Germinal center (tissue), 1 donor: ENCODE measurements around the gene SFXN2.
A peak's percentile ranks its signal among the peaks of the same experiment; 100 is the strongest.
"Not testable (repeated sequence)": the region's sequence is repeated elsewhere in the genome, so short reads cannot be mapped to it uniquely, and the experiment has no call there.

ENCODE experiments used
- DNase-seq: peaks from one replicate; pipeline ENCODE4 v3.0.0; 2012; ENCODE audit warnings: mixed read lengths, low spot score

The SFXN2 gene, protein sequence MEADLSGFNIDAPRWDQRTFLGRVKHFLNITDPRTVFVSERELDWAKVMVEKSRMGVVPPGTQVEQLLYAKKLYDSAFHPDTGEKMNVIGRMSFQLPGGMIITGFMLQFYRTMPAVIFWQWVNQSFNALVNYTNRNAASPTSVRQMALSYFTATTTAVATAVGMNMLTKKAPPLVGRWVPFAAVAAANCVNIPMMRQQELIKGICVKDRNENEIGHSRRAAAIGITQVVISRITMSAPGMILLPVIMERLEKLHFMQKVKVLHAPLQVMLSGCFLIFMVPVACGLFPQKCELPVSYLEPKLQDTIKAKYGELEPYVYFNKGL

DNA sequence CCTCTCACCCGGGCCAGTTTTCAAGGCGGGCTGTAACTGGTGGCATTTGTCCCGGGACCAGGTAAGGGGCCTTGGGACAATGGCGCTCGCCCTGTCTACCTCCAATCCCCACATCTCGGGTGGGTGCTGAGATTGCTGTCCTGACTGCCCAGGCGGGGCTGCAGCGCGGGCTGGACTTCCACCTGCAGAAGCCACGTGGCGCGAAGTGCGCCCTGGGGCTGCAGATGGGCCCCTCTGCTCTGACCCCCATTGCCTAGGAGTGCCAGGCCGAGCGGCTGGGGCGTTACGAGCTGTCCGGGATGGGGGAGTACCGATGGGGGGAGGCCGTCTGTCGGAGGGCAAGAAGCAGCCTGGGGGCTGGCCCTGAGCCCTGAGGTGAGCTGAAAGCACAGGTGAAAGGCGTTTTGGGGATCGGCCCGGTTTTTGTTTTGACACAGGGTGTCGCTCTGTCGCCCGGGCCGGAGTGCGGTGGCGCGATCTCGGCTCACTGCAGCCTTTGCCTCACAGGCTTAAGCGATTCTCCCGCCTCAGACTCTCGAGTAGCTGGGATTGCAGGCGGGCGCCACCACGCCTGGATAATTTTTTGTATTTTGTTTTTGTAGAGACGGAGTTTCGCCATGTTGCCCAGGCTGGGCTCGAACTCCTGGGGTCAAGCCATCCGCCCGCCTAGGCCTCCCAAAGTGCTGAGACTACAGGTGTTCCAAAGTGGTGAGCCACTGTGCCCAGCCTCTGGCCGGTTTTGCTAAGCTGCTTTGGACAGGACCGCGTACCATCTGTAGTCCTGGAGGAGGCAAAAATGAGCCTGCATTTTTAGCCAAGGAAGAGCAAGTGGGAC lies at the start of gene SFXN2:
SFXN2 (plus strand) TSS at position 16 of the 835 bp plus-strand sequence. CDS start 12,001 bp downstream, outside the sequence.
- DNase-seq, result peak; percentile 47

DNA sequence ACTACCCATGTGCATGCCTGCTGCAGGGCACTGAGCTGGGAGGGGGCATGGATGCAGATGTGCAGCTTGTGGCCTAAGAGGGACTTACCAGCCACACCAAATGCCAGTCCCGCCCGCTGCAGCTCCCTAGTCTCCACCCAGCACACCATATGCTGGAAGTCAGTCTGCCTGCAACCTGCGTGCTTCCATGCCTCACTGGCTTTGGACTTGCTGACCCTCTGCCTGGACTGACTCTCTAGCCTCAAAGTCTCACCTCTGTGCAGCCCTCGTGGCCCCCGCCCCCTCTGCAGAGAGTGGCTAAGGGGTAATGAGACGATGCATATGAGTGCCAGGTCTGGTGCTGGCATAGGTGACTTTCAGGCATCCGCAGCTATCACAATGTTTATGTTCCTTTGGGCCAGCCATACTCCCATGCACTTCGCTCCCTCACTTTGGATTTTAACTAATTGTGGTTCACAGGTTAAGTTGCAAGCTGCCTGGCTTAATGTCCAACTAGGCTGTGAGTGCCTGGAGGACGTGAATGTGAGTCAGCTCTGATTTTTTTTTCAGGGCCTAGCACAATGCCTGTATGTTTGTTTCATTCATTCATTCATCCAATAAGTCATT lies 48.4 kb upstream of the SFXN2 start:
- no peak for DNase-seq

DNA sequence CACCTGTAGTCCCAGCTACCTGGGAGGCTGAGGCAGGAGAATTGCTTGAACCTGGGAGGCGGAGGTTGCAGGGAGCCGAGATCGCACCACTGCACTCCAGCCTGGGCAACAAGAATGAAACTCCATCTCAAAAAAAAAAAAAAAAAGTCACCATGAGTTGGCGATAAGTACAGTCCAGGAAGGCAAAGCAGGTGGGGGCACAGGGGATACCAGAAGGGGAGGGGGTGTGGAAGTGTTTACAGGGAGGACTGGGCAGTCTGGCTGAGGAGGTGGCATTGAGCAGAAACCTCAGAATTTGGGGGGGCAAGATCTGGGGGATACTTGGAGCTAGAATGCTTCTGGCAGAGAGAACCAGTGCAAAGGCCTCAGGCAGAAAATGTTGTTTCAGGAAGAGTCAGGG lies 47.0 kb upstream of the SFXN2 start:
- not testable (repeated sequence) for DNase-seq

DNA sequence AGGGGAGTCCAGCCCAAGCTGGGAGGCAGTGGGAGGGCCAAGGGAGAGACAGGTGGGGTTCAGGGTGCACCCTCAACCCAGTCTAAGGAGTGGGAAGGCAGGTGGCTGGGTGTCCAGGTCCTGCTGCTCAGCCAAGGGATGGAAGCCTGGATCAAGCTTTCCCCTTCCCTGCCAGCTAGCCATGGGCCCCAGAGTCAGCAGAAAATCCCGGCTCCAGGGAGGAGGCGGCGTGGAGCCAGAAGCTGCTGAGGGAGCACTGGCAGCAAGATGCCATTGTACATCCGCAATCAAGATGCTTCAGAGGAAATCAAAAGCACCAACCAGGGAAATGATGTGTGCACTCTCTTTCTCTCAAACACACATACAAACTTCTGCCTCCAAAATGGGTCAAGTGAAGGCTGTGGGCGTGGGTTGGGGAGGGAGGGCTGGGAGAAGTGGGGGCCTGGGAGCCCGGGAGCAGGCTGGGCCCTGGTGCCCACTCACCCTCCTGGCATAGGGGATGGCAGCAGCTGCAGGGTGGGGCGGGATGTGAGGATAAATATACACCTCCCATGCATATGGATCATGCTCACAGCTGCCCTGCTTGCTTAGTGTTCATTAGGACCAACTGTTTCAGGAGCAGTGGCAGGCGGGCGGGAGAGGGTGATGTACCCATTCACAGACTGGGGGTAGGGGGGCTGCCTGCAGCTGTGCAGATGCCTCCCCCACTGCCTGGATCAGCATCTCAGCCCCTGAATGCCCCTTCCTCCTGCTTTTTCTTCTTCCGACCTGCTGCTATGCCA lies 45.9 kb upstream of the SFXN2 start:
- no peak for DNase-seq

DNA sequence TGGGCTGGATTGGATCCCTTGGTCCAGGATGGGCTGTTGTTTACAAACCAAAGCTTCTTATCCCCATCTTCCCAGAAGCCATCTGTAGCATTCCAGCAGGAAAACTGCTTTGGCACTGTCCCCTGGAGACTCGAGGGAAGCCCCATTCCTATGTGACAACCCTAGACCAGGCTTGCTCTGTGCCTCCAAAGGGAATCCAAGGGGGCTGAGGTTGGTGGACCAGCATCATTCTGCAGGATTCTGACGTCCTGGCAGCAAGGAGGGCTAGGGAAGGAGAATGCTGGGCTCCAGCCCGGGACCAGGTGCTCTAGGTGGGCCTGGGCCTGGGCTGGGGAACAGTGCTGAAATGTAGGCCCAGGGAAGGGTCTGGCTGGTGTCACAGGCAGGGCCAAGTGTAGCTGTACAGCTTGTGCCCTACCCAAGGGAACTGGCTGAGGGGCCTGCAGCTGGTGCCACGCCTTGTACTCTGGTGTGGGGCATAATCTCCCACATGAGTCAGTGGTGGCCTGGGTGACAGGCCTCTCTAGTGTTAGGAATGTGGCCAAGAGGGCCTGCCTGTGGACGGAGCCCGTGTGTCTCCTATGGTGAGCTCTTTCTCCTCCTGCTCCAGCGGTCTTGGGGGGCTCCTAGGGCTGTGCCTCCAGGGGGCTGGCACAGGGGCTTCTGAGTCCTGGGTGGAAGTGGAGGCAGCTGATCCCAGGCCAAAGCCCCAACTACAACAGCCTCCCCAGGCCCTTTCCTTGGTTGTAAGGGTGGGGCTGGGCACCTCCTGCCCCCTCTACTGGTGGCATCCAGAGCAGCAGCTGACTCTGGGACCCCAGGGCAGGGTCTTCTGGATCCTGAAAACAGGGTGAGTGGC lies 45.0 kb upstream of the SFXN2 start:
- DNase-seq, result peak; percentile 49

DNA sequence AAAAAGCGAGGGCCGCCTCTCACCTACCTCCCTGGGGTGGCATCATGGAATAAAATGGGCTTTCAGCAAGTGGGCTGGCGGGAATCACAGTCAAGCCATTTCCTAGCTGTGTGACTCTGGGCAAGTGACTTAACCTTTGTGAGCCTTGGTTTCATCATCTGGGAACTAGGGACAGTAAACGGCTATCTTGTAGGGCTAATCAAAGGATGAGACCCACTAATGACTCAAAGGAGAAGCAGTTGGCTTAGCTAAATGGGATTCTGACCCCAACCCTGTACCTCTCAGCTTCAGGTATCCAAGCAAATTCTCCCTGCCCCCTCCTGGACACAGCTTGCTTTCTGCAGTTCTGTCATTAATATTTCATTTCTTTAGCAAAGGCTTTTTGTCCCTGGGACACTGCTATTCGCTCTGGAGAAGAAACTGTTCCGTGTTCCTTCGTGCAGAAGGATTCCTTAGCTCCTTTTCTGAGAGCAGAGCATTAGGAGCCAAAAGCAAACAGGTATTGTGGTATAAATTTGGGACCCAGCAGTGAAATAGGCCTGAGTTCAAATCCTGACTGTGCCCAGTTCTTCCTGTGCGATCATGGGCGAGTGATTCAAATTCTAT lies 44.3 kb upstream of the SFXN2 start:
- no peak for DNase-seq

DNA sequence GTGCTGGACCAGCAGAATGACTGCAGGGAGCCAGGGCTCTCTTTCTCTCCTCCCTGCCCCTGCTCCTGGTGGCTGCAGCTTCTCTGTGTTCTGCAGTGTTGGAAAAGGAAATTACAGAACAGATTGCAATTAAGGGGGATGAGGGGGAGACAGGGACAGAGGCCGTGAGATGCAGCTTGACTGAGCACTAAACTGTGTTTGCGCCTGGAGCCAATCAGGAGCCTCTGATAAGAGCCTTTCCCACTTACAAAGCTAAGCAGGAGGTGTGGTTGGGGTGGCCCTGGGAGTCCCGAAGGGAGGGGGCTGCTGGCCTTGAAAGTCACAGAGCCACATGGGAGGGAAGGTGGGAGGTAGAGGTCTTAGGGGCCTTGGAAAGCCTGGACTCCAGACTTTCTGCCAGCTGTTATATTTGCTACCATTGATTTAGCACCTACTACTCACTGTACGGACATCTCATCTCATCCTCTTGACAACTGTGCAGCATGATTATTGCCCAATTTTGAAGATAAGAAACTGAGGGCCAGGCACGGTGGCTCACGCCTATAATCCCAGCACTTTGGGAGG lies 43.5 kb upstream of the SFXN2 start:
- DNase-seq, result no peak

DNA sequence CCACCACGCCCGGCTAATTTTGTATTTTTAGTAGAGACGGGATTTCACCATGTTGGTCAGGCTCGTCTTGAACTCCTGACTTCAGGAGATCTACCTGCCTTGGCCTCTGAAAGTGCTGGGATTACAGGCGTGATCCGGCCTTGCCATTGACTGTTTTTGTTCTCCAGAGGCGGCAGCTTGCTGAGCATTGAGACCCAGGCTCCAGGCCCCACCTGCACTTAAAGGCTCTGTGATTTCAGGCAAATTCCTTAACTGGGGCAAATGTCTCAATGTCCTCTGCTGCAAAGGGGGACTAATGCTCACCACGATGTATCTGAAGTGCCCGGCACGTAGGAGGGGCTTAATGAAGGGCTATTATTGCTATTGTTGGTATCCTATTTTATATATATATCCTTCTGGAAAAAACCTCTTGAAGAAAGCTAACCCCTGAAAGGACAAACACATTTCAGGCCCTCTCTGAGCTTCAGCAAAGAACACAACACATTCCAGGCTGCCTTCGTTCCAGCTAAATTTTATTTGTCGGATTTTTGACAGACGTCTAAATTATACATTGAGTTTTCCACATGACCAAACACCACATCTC lies 41.1 kb upstream of the SFXN2 start:
- DNase-seq, result no peak

DNA sequence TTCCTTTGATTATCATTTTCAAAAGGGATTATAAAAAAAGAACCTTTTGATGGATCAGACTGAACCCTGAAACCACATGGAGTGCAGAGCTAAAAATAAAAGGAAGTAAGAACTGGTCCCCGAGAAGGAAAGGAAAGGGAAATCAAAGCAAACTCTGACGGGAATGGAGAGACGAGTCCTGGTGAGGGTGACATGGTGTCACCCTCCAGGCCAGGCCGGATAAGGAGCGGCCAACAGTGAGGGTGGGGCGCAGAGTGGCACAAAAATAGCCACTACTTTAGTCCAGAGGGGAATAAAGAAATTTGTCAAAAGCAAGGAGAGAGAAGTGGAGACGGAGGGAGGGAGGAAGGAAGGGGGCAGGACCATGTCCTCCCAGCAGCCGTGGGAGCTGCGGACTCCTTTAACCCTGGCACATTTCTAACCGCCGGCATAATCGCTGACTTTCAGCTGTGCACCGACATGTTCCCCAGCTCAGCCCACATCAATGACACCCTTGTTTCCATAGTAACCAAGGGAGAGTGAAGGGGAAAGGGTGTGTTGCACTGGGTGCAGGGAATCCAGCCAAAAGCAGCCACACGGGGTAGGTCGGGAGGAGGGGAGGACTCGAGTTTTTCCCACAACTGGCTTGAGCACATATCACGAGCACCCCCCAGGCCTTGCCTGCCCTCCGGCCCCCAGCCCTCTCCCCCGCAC lies 40.5 kb upstream of the SFXN2 start:
- DNase-seq, result no peak

DNA sequence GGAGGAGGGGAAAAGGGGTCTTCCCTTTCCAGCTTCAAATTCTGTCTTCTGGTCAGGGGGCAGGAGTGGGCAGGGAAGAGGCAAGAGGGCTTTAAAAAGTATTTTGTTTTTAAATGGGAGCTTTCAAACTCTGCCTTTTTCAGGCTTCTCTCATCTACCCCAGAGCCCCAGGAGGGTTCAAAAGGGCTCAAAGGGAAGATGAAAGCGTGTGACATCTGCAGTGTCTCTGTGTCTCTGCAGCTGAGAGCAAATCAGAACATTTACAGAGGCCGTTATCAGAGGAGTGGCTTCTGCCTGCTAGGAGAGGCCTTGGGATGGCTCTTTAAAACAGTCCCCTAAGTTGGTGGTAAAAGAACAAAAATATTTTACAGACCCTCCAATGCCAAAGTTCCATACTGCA lies 39.9 kb upstream of the SFXN2 start:
- no peak for DNase-seq

DNA sequence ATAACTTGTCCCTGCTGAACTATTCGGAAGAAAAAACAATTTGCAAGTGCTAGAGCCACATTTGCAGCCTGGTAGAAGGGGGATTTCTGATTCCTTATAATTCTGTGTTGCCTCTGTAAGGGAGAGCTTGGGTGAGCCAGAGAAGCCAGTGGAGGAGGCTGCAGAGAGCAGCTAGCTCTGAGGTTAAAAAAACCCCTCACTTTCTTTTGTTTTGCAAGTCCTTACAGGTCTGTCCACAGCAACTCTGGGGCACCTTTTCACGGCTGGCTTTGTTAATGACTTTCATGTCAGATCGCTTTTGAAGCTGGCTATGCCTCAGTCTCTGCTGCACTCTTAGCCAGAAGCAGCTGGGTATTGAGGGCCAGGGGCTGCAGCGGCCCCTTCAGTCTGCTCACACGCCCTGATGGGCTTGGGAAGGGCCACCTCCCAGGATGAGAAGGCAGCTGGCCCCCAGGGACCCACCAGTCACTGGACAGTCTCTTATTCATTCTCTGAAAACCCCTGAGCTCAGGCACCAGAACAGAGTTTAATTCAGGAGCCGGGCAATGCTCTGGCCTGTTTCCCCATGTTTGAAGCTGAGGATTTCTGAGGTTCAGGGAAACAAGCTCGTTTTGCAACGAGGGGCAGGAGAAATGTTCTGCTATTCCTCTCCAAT lies 39.3 kb upstream of the SFXN2 start:
- no peak for DNase-seq

DNA sequence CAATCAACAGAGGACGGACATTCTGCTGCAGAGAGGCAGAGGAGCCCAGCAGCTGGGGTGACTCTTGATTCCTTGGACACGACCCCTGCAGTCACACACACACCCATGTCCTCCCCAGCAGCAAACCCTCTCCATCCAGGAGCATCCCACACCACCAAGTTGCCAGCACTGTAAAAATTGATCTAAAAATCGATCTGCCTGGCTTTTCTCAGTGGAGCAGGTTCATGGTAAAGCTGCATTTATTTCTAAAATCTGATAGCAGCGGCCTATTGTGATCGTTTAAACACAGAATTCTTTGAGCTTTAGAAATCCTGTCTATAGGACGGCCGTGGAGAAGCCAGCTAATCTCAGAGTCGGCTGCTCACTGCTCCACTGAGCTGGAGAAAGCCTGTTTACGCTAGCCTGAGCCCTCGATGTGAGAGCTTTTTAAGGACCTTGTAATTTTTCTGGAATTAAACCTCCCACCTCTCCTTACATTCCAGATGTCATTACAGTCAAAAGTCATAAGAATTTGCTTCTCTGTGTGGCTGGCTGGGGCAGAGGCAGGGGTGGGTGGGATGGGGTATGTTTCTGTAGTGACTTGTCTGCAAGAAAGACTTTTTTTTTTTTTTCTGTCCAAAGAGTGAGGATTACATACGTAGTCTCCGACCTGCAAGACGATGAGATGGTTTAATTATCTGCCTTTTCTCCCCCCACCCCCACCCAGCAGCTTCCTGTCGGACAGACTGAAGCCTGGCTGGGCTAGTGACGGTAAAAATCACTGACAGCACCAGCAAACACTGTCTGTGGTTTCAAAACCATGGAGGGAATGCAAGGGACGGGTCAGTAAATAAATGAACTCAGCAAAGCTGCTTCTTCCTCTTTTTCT lies 38.5 kb upstream of the SFXN2 start:
- DNase-seq, result no peak

DNA sequence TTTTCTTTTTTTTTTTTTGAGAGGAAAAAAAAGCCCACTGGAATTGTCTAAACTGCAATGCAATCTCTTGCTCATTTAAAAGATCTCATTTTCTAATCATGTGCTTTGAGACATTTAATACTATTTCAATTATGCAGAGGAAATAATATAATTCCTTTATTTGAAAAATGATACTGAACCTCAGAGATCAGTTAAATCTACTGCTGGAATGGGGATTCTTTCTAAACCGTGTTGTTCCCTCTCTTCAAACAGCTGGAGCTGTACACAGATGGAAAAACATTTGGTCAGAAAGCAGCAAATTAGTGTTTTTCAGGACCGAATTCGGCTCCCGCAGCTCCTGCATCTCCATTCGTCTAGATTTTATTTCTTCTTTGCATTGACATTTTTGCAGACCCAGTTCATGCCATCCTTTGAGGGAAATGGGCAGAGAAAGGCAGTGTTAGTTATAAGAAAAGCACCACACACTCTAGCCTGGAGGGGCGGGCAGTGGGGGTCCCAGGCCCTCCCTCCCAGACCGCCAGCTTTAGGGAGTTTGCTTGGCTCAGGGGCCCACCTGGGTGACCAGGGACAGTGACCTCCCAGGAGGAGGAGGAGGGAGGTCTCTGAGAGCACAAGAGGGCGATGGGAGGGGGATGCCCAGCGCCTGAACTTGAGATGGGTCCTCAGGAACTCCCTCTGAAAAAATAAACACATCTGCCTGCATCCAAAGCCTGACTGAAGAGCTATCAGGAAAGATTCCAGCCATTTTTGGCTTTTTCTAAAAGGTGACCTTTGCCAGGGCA lies 37.7 kb upstream of the SFXN2 start:
- DNase-seq, result no peak

DNA sequence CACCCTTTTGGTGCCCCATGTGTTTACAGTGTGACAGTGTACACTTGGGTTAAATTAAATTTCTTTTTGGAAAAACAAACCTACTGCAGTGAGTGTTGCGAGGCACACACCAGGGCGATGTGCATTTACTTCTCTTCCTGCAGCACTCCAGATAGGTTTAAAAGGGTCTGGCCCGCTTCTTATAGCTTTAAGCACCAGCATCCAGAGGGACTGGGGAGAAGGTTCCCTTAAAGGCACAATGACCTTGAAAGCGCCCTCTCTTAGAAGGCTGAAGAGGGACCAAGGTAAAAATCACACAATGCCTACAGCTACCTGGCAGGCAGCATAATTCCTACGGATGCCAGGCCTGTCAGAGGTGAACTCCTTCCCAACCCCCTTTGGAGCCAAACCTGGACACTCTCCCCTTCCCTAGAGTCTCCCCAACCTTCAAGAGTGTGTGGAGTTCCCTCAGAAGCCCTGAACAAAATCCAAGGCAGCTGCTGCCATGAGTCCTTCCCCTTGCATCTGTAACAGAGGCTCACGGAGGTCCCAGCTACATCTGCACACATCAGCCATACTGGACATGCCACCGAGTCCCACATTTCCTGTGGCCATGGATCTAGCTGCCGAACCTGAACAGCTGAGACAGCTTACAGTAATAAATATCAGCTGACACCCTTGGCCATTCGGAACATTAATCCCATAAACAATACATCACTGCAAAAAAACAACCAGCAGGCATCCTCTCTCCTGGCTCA lies 36.9 kb upstream of the SFXN2 start:
- DNase-seq, result no peak

DNA sequence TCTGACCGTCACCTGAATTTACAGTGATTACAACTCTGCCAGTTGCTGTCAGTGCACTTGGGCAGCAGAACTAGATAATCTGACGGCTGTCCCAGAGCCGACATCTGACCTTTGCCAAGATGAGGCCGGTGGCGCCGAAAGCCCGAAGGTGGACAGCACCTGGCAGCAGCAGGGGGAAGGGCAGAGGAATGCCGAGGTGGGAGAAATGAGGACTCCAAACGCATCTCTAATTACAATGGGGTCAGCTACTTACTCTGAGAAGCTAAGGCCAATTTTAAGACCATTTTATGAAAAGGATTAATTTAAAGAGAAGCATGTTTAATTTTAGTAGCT lies 36.4 kb upstream of the SFXN2 start:
- DNase-seq, result no peak

DNA sequence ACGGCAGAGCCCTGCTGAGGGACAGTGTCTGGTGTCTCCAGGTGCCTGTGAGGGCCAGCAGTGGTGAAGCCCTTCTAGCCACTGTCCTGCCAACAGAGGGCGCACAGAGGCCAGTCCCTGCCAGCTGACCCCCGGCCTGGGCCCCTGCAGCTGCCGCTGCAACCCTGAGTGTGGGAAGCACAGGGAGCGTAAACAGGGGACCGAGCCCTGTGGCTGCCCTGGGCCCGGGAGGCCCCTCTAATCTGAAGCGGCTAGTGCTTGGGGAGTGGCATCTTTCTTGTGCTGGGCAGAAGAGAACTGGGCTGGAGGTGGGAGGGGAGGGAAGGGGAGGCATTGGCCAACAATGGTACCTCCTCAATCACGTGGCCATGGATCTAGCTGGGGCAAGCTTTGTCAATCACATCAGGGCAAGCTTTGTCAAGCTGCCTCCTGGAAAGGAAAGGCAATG lies 35.6 kb upstream of the SFXN2 start:
- no peak for DNase-seq
